ACC112 (cell line): ENCODE measurements around the gene RHOB.
"Not testable (repeated sequence)": the region's sequence is repeated elsewhere in the genome, so short reads cannot be mapped to it uniquely, and the experiment has no call there.

ENCODE experiments used
- H2AFZ ChIP-seq: fragments of 200-600 bp; sonication (generic); one replicate; pipeline ENCODE4 v1.6.0; 2017; ENCODE audit warnings: antibody characterized with exemption, low read length; ENCODE audit not compliant: unreplicated experiment
- H3K27ac ChIP-seq: fragments of 200-600 bp; sonication (generic); 2 replicates; pipeline ENCODE4 v1.5.1; 2014; ENCODE audit warnings: low read depth, mild to moderate bottlenecking, antibody characterized with exemption, low read length, moderate library complexity
- H3K27me3 ChIP-seq: fragments of 200-600 bp; sonication (generic); 2 replicates; pipeline ENCODE4 v1.6.1; 2014; ENCODE audit warnings: mild to moderate bottlenecking, antibody characterized with exemption, low read length, moderate library complexity, mixed read lengths; ENCODE audit not compliant: insufficient read depth
- H3K36me3 ChIP-seq: fragments of 200-600 bp; sonication (generic); 2 replicates; pipeline ENCODE4 v1.6.1; 2016; ENCODE audit warnings: mild to moderate bottlenecking, antibody characterized with exemption, low read length, moderate library complexity, mixed read lengths; ENCODE audit not compliant: insufficient read depth
- H3K4me1 ChIP-seq: fragments of 200-600 bp; sonication (generic); one replicate; pipeline ENCODE4 v1.6.1; 2016; ENCODE audit warnings: low read length, mixed read lengths; ENCODE audit not compliant: insufficient read depth, unreplicated experiment, control insufficient read depth
- H3K4me3 ChIP-seq: fragments of 200-600 bp; sonication (generic); 2 replicates; pipeline ENCODE4 v1.5.1; 2014; ENCODE audit warnings: mild to moderate bottlenecking, low read depth, low read length
- H3K79me2 ChIP-seq: fragments of 200-600 bp; sonication (generic); one replicate; pipeline ENCODE4 v1.6.0; 2016; ENCODE audit warnings: low read length; ENCODE audit not compliant: control insufficient read depth, unreplicated experiment, insufficient read depth

RHOB gene

GRCh38 chr2:20411361-20411894 lies 35.4 kb upstream of the RHOB start:
- H3K27me3 ChIP-seq: 0 out of 2 replicates have a peak, but pooled peaks cover 9% of the 10 kb centered on the region
- no peak overlapping the region for H2AFZ ChIP-seq
- H3K79me2 ChIP-seq: no peaks in the 10 kb centered on the region
- H3K4me3 ChIP-seq: no peak overlapping the region
- peaks cover 3% of the 10 kb centered on the region for H3K4me1 ChIP-seq
- no peaks in the 10 kb centered on the region for H3K36me3 ChIP-seq
- H3K27ac ChIP-seq: no peak overlapping the region

- H3K36me3 ChIP-seq: no peaks in the 10 kb centered on the region
- no peaks in the 10 kb centered on the region for H3K79me2 ChIP-seq
- H2AFZ ChIP-seq: no peak overlapping the region
- no peak overlapping the region for H3K4me3 ChIP-seq
- H3K27me3 ChIP-seq: no peaks in the 10 kb centered on the region
- peaks cover 4% of the 10 kb centered on the region for H3K4me1 ChIP-seq
- H3K27ac ChIP-seq: no peak overlapping the region
Observed at GRCh38 chr2:20414806-20415205, 32.1 kb upstream of the RHOB start.

- no peaks in the 10 kb centered on the region for H3K36me3 ChIP-seq
- H3K79me2 ChIP-seq: no peaks in the 10 kb centered on the region
- H2AFZ ChIP-seq: no peak overlapping the region
- H3K4me1 ChIP-seq: peaks cover 10% of the 10 kb centered on the region
- H3K4me3 ChIP-seq: no peak overlapping the region
- H3K27me3 ChIP-seq: no peaks in the 10 kb centered on the region
- no peak overlapping the region for H3K27ac ChIP-seq
Observed at GRCh38 chr2:20415511-20415918, 31.4 kb upstream of the RHOB start.

- Histone ChIP-seq H2AFZ (no peak overlapping the region), H3K4me3 (no peak overlapping the region), H3K27me3 (no peaks in the 10 kb centered on the region), H3K79me2 (no peaks in the 10 kb centered on the region), H3K4me1 (peaks cover 15% of the 10 kb centered on the region), H3K36me3 (no peaks in the 10 kb centered on the region), H3K27ac (no peak overlapping the region)
Observed at GRCh38 chr2:20416723-20417122, 30.2 kb upstream of the RHOB start.

GRCh38 chr2:20417230-20417821 lies 29.5 kb upstream of the RHOB start:
- not testable (repeated sequence) for H3K4me3 ChIP-seq, H3K27ac ChIP-seq, H3K36me3 ChIP-seq, H3K79me2 ChIP-seq, H2AFZ ChIP-seq, H3K27me3 ChIP-seq
- peaks cover 21% of the 10 kb centered on the region for H3K4me1 ChIP-seq

GRCh38 chr2:20418519-20418918 lies 28.4 kb upstream of the RHOB start:
- H3K4me3 ChIP-seq: no peak overlapping the region
- no peaks in the 10 kb centered on the region for H3K79me2 ChIP-seq
- H3K27me3 ChIP-seq: no peaks in the 10 kb centered on the region
- H3K36me3 ChIP-seq: no peaks in the 10 kb centered on the region
- H3K4me1 ChIP-seq: peaks cover 32% of the 10 kb centered on the region
- H2AFZ ChIP-seq: no peak overlapping the region
- H3K27ac ChIP-seq: no peak overlapping the region

- no peak overlapping the region for H3K4me3 ChIP-seq
- no peaks in the 10 kb centered on the region for H3K36me3 ChIP-seq
- H3K27ac ChIP-seq: no peak overlapping the region
- H3K4me1 ChIP-seq: peaks cover 38% of the 10 kb centered on the region
- no peaks in the 10 kb centered on the region for H3K79me2 ChIP-seq
- peak overlapping the region; percentile 2 for H2AFZ ChIP-seq
- no peaks in the 10 kb centered on the region for H3K27me3 ChIP-seq
Observed at GRCh38 chr2:20419007-20419576, 27.8 kb upstream of the RHOB start.

GRCh38 chr2:20419752-20420151 lies 27.1 kb upstream of the RHOB start:
- no peaks in the 10 kb centered on the region for H3K79me2 ChIP-seq
- H2AFZ ChIP-seq: no peak overlapping the region
- no peaks in the 10 kb centered on the region for H3K36me3 ChIP-seq
- H3K4me1 ChIP-seq: peaks cover 45% of the 10 kb centered on the region
- no peak overlapping the region for H3K27ac ChIP-seq
- no peak overlapping the region for H3K4me3 ChIP-seq
- no peaks in the 10 kb centered on the region for H3K27me3 ChIP-seq

GRCh38 chr2:20421336-20421987 lies 25.4 kb upstream of the RHOB start:
- no peaks in the 10 kb centered on the region for H3K36me3 ChIP-seq
- no peak overlapping the region for H2AFZ ChIP-seq
- H3K4me1 ChIP-seq: peaks cover 57% of the 10 kb centered on the region

GRCh38 chr2:20421988-20422370 lies 24.9 kb upstream of the RHOB start:
- Histone ChIP-seq H3K27ac (peak overlapping the region; percentile 40; the same call in 1 of the 2 replicates), H3K27me3 (no peaks in the 10 kb centered on the region), H3K36me3 (no peaks in the 10 kb centered on the region), H2AFZ (no peak overlapping the region), H3K4me1 (peaks cover 57% of the 10 kb centered on the region), H3K79me2 (no peaks in the 10 kb centered on the region), H3K4me3 (no peak overlapping the region)

More at GRCh38 chr2:20421336-20421987, 25.4 kb upstream of the RHOB start:
- no peaks in the 10 kb centered on the region for H3K27me3 ChIP-seq
- no peak overlapping the region for H3K27ac ChIP-seq
- no peaks in the 10 kb centered on the region for H3K79me2 ChIP-seq
- H3K4me3 ChIP-seq: no peak overlapping the region
